GM21526 (cell line): ENCODE measurements around the gene CCDC73.

ENCODE experiments used
- ATAC-seq: cut with Tn5 transposase; IDR thresholded peaks from one replicate; pipeline ENCODE4 v1.9.1; 2021; ENCODE audit warnings: moderate library complexity; ENCODE audit not compliant: unreplicated experiment, low FRiP score

Gene CCDC73

GRCh38 chr11:32555091-32555490 is 239.4 kb downstream of the CCDC73 start:
- ATAC-seq: no peak
